CD14-positive monocyte (primary cell): Measurements from ENCODE around the gene PYDC2. TPM values are rescaled to one million over a fixed set of nuclear protein-coding genes. Genes with fewer than 3 reads are reported as not detected.

Experiments
- DNase-seq, 3 donors: peaks; one replicate each; pipeline ENCODE4 v3.0.0-alpha.2; 2011 to 2022
- H2AFZ ChIP-seq: 2 replicates; pipeline ENCODE4 v1.6.0; 2012; ENCODE audit warnings: mild to moderate bottlenecking, low read depth, low read length, inconsistent platforms; ENCODE audit not compliant: insufficient read depth, poor library complexity, severe bottlenecking
- H3K27ac ChIP-seq, 2 donors: 1 replicate in 1 of 2; 2 replicates in 1 of 2; pipeline ENCODE4 v1.5.1; 2012 to 2013; ENCODE audit warnings: low read length in 2 of 2, control low read depth in 1 of 2, inconsistent platforms in 1 of 2, low read depth in 1 of 2, mild to moderate bottlenecking in 1 of 2
- H3K27me3 ChIP-seq, 2 donors: one replicate each; pipeline versions ENCODE4 v1.6.0 to v1.6.1; 2011 to 2013; ENCODE audit warnings: low read length in 2 of 2; ENCODE audit not compliant: control insufficient read depth in 2 of 2, insufficient read depth in 2 of 2
- H3K36me3 ChIP-seq, 2 donors: replicated peaks in 1 of 2; 1 replicate in 1 of 2; 2 replicates in 1 of 2; pipeline versions ENCODE4 v1.5.1 to v1.6.1; 2012 to 2013; ENCODE audit warnings: low read length in 2 of 2, control low read depth in 1 of 2, inconsistent platforms in 1 of 2, mild to moderate bottlenecking in 1 of 2; ENCODE audit not compliant: insufficient read depth in 2 of 2, control insufficient read depth in 1 of 2
- H3K4me1 ChIP-seq, 2 donors: 1 replicate in 1 of 2; 2 replicates in 1 of 2; pipeline versions ENCODE4 v1.5.1 to v1.6.1; 2012 to 2013; ENCODE audit warnings: low read length in 2 of 2, control low read depth in 1 of 2, inconsistent platforms in 1 of 2, mild to moderate bottlenecking in 1 of 2, moderate library complexity in 1 of 2; ENCODE audit not compliant: insufficient read depth in 2 of 2, control insufficient read depth in 1 of 2
- H3K4me2 ChIP-seq: replicated peaks from 2 replicates; pipeline ENCODE3; 2012; ENCODE audit warnings: low read length, moderate library complexity, mild to moderate bottlenecking; ENCODE audit not compliant: poor library complexity, severe bottlenecking; ENCODE audit errors: extremely low read depth
- H3K4me3 ChIP-seq, 3 experiments: fragments of 200-600 bp in 1 of 3; sonication (generic) in 1 of 3; replicated peaks in 1 of 3; 1 replicate in 2 of 3; 2 replicates in 1 of 3; pipeline ENCODE4 v1.5.1; 2011 to 2013; ENCODE audit warnings: low read length in 3 of 3, mild to moderate bottlenecking in 3 of 3, control low read depth in 2 of 3, low read depth in 2 of 3, inconsistent platforms in 1 of 3, moderate library complexity in 1 of 3
- H3K79me2 ChIP-seq: 2 replicates; pipeline ENCODE4 v1.6.0; 2012; ENCODE audit warnings: mild to moderate bottlenecking, control low read depth, inconsistent platforms, low read length, moderate library complexity; ENCODE audit not compliant: insufficient read depth
- H3K9ac ChIP-seq: 2 replicates; pipeline ENCODE4 v1.6.0; 2017; ENCODE audit warnings: low read length, mild to moderate bottlenecking; ENCODE audit not compliant: insufficient read depth, poor library complexity, severe bottlenecking
- H3K9me3 ChIP-seq, 2 donors: replicated peaks in 1 of 2; 1 replicate in 1 of 2; 2 replicates in 1 of 2; pipeline versions ENCODE4 v1.5.1 to v1.6.1; 2012 to 2013; ENCODE audit warnings: low read length in 2 of 2, control low read depth in 1 of 2; ENCODE audit not compliant: control insufficient read depth in 1 of 2, insufficient read depth in 1 of 2
- H4K20me1 ChIP-seq: 2 replicates; pipeline ENCODE4 v1.6.0; 2012; ENCODE audit warnings: mild to moderate bottlenecking, low read length, control low read depth, moderate library complexity; ENCODE audit not compliant: insufficient read depth
- H3K27ac Mint-ChIP-seq, 7 donors: one replicate each; pipeline ENCODE4 v1.8.0; 2020; ENCODE audit warnings: mild to moderate bottlenecking in 7 of 7, mixed read lengths in 7 of 7, moderate library complexity in 6 of 7, inconsistent platforms in 2 of 7
- H3K27me3 Mint-ChIP-seq, 3 donors: one replicate each; pipeline ENCODE4 v1.8.0; 2021 to 2022; ENCODE audit warnings: low read depth in 3 of 3, mild to moderate bottlenecking in 3 of 3, mixed read lengths in 3 of 3, moderate library complexity in 3 of 3, inconsistent platforms in 1 of 3
- H3K36me3 Mint-ChIP-seq, 2 donors: one replicate each; pipeline ENCODE4 v1.8.0; 2020; ENCODE audit warnings: mixed read lengths in 2 of 2, inconsistent platforms in 1 of 2, mild to moderate bottlenecking in 1 of 2
- H3K4me1 Mint-ChIP-seq: one replicate; pipeline ENCODE4 v1.8.0; 2020; ENCODE audit warnings: mild to moderate bottlenecking, mixed read lengths
- H3K4me3 Mint-ChIP-seq, 2 donors: one replicate each; pipeline ENCODE4 v1.8.0; 2020; ENCODE audit warnings: mild to moderate bottlenecking in 2 of 2, mixed read lengths in 2 of 2, moderate library complexity in 1 of 2
- H3K9me3 Mint-ChIP-seq, 7 donors: one replicate each; pipeline ENCODE4 v1.8.0; 2020 to 2022; ENCODE audit warnings: mixed read lengths in 7 of 7, mild to moderate bottlenecking in 6 of 7, moderate library complexity in 6 of 7, inconsistent platforms in 2 of 7
- WGBS: methylation state at CpG from one replicate; pipeline ENCODE4 v1.1.5; 2013; ENCODE audit warnings: missing lambda C conversion rate; ENCODE audit not compliant: insufficient coverage; 5-methylcytosine and 5-hydroxymethylcytosine counted together
- intact Hi-C, 2 donors: fragments of 100-400 bp; cut with micrococcal nuclease; formaldehyde crosslinking; loops; one replicate each; pipeline versions ENCODE4 v1.15.0 to v1.15.1; 2023
- polyA plus RNA-seq, 3 donors: library from polyadenylated mRNA; depleted of rRNA in 1 of 3; unstranded in 2 of 3; stranded (reverse) in 1 of 3; fragments of 300-500 nt in 2 of 3; fragments of >200 nt in 1 of 3; fragmentation: Illumina TruSeq in 2 of 3; gene quantifications; 1 replicate in 2 of 3; 2 replicates in 1 of 3; pipeline ENCODE4 v1.2.3, GENCODE V29; 2012 to 2021
- TF ChIP-seq, protein P1 (sequence below): fragments of 200-600 bp; IDR thresholded peaks from one replicate; pipeline ENCODE4 v1.8.0; 2022; ENCODE audit warnings: antibody characterized with exemption, mild to moderate bottlenecking

Gene PYDC2
- polyA plus RNA-seq, 3 donors = not detected

- H3K27me3 Mint-ChIP-seq = peaks cover 0 to 3% (median 2%) of the 10 kb centered on the region in 3 donors
- H3K27ac Mint-ChIP-seq = peak overlapping the region in 1 of 7 donors; percentile 54
- H3K4me3 Mint-ChIP-seq = no peak overlapping the region
- peaks cover 5 to 21% (median 13%) of the 10 kb centered on the region in 7 donors for H3K9me3 Mint-ChIP-seq
- TF ChIP-seq, protein P1, sequence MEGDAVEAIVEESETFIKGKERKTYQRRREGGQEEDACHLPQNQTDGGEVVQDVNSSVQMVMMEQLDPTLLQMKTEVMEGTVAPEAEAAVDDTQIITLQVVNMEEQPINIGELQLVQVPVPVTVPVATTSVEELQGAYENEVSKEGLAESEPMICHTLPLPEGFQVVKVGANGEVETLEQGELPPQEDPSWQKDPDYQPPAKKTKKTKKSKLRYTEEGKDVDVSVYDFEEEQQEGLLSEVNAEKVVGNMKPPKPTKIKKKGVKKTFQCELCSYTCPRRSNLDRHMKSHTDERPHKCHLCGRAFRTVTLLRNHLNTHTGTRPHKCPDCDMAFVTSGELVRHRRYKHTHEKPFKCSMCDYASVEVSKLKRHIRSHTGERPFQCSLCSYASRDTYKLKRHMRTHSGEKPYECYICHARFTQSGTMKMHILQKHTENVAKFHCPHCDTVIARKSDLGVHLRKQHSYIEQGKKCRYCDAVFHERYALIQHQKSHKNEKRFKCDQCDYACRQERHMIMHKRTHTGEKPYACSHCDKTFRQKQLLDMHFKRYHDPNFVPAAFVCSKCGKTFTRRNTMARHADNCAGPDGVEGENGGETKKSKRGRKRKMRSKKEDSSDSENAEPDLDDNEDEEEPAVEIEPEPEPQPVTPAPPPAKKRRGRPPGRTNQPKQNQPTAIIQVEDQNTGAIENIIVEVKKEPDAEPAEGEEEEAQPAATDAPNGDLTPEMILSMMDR = no peak
- Histone ChIP-seq H3K4me1 (no peaks in the 10 kb centered on the region), H3K9me3 (peaks cover 4 to 8% of the 10 kb centered on the region in 2 donors), H3K79me2 (no peaks in the 10 kb centered on the region), H3K4me3 (no peak overlapping the region), H3K9ac (no peak overlapping the region), H4K20me1 (no peaks in the 10 kb centered on the region), H3K27me3 (no peaks in the 10 kb centered on the region), H3K27ac (no peak overlapping the region), H2AFZ (no peak overlapping the region), H3K36me3 (no peaks in the 10 kb centered on the region), H3K4me2 (no peak overlapping the region)
- intact Hi-C loops = no loop called here
- no peaks in the 10 kb centered on the region for H3K36me3 Mint-ChIP-seq
- peaks cover 6% of the 10 kb centered on the region for H3K4me1 Mint-ChIP-seq
- no peak for DNase-seq
- 100% methylated on average over 2 of the region's 9 CpGs for WGBS
Measured at GRCh38 chr3:191415566-191415965, 45.4 kb upstream of the PYDC2 start.

DNA sequence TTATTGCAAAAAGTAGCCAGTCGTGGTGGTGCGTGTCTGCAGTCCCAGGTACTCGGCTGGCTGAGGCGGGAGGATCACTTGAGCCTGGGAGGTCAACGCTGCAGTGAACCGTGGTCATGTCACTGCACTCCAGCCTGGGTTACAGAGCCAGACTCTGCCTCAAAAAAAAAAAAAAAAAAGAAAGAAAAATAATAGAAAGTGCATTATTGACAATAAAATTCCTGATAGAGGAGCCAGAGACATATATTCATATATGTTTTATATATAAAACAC, 43.6 kb upstream of the PYDC2 start:
- DNase-seq = no peak
- peaks cover 5 to 19% (median 13%) of the 10 kb centered on the region in 7 donors for H3K9me3 Mint-ChIP-seq
- no peak overlapping the region for H3K4me3 Mint-ChIP-seq
- WGBS = 70% methylated on average over 3 of the region's 6 CpGs
- H3K9ac ChIP-seq = no peak overlapping the region
- H3K27ac Mint-ChIP-seq = no peak overlapping the region
- H3K27me3 Mint-ChIP-seq = peaks cover 0 to 5% (median 4%) of the 10 kb centered on the region in 3 donors
- peaks cover 4 to 8% of the 10 kb centered on the region in 2 donors for H3K9me3 ChIP-seq
- H2AFZ ChIP-seq = no peak overlapping the region
- H3K4me1 ChIP-seq = no peaks in the 10 kb centered on the region
- H3K27me3 ChIP-seq = no peaks in the 10 kb centered on the region
- intact Hi-C loops = no loop called here
- H3K27ac ChIP-seq = no peak overlapping the region
- no peak overlapping the region for H3K4me2 ChIP-seq
- H3K4me3 ChIP-seq = no peak overlapping the region
- H3K79me2 ChIP-seq = no peaks in the 10 kb centered on the region
- no peaks in the 10 kb centered on the region for H4K20me1 ChIP-seq
- TF ChIP-seq, protein P1 = peak; percentile 48
- no peaks in the 10 kb centered on the region for H3K36me3 ChIP-seq
- H3K36me3 Mint-ChIP-seq = no peaks in the 10 kb centered on the region
- peaks cover 6% of the 10 kb centered on the region for H3K4me1 Mint-ChIP-seq
